Lower lobe of right lung (tissue), 2 donors: Measurements from ENCODE around the gene NUP43. TPM values are rescaled to one million over a fixed set of nuclear protein-coding genes. Genes with fewer than 3 reads are reported as not detected.
"Not testable (repeated sequence)": the region's sequence is repeated elsewhere in the genome, so short reads cannot be mapped to it uniquely, and the experiment has no call there.

Source experiments
- ATAC-seq, 2 donors: fragments of 200-7000 bp; cut with Tn5 transposase; one replicate each; pipeline ENCODE4 v1.9.1; 2020 to 2022; ENCODE audit warnings: mild to moderate bottlenecking in 2 of 2, moderate library complexity in 2 of 2
- DNase-seq: peaks from one replicate; pipeline ENCODE4 v3.0.0-alpha.2; 2020
- H3K27ac ChIP-seq: fragments of 200-600 bp; one replicate; pipeline ENCODE4 v1.8.0; 2022
- H3K27me3 ChIP-seq: fragments of 200-600 bp; one replicate; pipeline ENCODE4 v1.8.0; 2022; ENCODE audit warnings: low read depth
- H3K36me3 ChIP-seq: fragments of 200-600 bp; one replicate; pipeline ENCODE4 v1.8.0; 2022; ENCODE audit warnings: mild to moderate bottlenecking
- H3K4me1 ChIP-seq: fragments of 200-600 bp; one replicate; pipeline ENCODE4 v1.8.0; 2022
- H3K4me3 ChIP-seq: fragments of 200-600 bp; one replicate; pipeline ENCODE4 v1.8.0; 2022; ENCODE audit warnings: mild to moderate bottlenecking
- H3K9me3 ChIP-seq: fragments of 200-600 bp; one replicate; pipeline ENCODE4 v1.8.0; 2022
- intact Hi-C: fragments of 100-400 bp; cut with DNase I; formaldehyde crosslinking; loops from one replicate; pipeline ENCODE4 v1.11.0; 2022
- total RNA-seq: library from RNA; stranded (reverse); fragmentation: NEBNext Ultra II Directional; extraction: Animal tissue kit (Norgen Biotek cat#: 25700); gene quantifications from one replicate; pipeline ENCODE4 v1.2.1, GENCODE V29; 2021
- TF ChIP-seq, protein P1 (sequence below): fragments of 200-600 bp; IDR thresholded peaks from one replicate; pipeline ENCODE4 v1.8.0; 2022; ENCODE audit warnings: antibody characterized with exemption, mild to moderate bottlenecking
- donor health status: DM: no; HTN: yes; CAD: no; lungs with severe emphysema.

Gene NUP43
- total RNA-seq, 1 donor from 2014 or later, result 22.0 TPM

DNA sequence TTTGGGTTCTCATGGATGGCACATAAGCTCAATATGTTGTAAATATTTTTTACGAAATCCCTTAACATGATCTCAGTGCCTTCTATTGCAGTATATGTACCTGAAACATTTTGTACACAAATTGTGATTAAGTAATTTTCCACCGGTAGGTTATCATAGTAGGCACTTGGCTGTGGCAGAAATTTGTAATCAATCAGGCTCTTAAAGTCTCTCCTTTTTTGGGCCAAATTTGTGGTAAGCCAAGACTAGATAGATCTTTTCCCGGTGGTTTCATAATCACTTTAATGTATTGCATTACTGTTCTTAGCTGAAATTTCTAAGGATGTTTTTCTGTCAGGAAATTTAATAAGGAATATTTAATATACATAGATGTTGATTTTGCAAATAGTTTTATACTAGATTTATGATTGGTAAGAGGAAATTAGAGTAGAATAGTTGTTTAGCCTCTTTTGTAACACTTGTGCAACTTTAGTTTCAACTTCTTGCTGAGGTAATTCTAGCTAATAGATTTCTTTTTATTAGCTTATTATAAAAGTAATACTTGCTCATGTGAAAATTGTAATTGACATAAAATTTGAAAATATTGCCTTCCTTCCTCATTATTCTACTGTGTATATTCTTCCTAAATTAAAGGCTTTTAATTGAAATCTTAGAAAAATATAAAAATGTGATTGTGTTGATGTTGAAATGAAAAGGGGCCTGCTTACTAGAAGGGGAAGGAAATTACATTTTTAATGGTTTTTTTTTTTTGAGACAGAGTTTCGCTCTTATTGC is 6.5 kb upstream of the NUP43 start:
- intact Hi-C loops, result no loop called here
- Histone ChIP-seq H3K4me3 (no peak overlapping the region), H3K27me3 (no peaks in the 10 kb centered on the region), H3K27ac (peak overlapping the region; percentile 42), H3K4me1 (peaks cover 42% of the 10 kb centered on the region), H3K36me3 (no peaks in the 10 kb centered on the region), H3K9me3 (no peaks in the 10 kb centered on the region)
- TF ChIP-seq, protein P1, sequence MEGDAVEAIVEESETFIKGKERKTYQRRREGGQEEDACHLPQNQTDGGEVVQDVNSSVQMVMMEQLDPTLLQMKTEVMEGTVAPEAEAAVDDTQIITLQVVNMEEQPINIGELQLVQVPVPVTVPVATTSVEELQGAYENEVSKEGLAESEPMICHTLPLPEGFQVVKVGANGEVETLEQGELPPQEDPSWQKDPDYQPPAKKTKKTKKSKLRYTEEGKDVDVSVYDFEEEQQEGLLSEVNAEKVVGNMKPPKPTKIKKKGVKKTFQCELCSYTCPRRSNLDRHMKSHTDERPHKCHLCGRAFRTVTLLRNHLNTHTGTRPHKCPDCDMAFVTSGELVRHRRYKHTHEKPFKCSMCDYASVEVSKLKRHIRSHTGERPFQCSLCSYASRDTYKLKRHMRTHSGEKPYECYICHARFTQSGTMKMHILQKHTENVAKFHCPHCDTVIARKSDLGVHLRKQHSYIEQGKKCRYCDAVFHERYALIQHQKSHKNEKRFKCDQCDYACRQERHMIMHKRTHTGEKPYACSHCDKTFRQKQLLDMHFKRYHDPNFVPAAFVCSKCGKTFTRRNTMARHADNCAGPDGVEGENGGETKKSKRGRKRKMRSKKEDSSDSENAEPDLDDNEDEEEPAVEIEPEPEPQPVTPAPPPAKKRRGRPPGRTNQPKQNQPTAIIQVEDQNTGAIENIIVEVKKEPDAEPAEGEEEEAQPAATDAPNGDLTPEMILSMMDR, result no peak
- DNase-seq (no peak), ATAC-seq (no peak)

GRCh38 chr6:149751920-149752319 is 5.6 kb upstream of the NUP43 start:
- H3K27ac ChIP-seq, H3K36me3 ChIP-seq, H3K27me3 ChIP-seq, H3K9me3 ChIP-seq, H3K4me3 ChIP-seq, DNase-seq, intact Hi-C loops, ATAC-seq: not testable (repeated sequence)
- H3K4me1 ChIP-seq, result peaks cover 42% of the 10 kb centered on the region

GRCh38 chr6:149751239-149751638 is 4.9 kb upstream of the NUP43 start:
- H3K4me1 ChIP-seq, result peaks cover 42% of the 10 kb centered on the region
- no peak for ATAC-seq
- DNase-seq, result no peak
- H3K9me3 ChIP-seq, result no peaks in the 10 kb centered on the region
- H3K27ac ChIP-seq, result no peak overlapping the region
- TF ChIP-seq, protein P1, result no peak
- H3K27me3 ChIP-seq, result no peaks in the 10 kb centered on the region
- no peaks in the 10 kb centered on the region for H3K36me3 ChIP-seq
- intact Hi-C loops, result no loop called here
- no peak overlapping the region for H3K4me3 ChIP-seq

GRCh38 chr6:149750136-149750609 is 3.8 kb upstream of the NUP43 start:
- ATAC-seq (peak; percentile 57 to 58), DNase-seq (peak; percentile 68)
- H3K27ac ChIP-seq, result peak overlapping the region; percentile 90
- TF ChIP-seq, protein P1, result no peak
- H3K27me3 ChIP-seq, result no peaks in the 10 kb centered on the region
- peak overlapping the region; percentile 77 for H3K4me3 ChIP-seq
- peaks cover 45% of the 10 kb centered on the region for H3K4me1 ChIP-seq
- intact Hi-C loops, result no loop called here
- H3K9me3 ChIP-seq, result no peaks in the 10 kb centered on the region
- no peaks in the 10 kb centered on the region for H3K36me3 ChIP-seq

- Histone ChIP-seq H3K4me1 (peaks cover 49% of the 10 kb centered on the region), H3K27ac (peak within 1 kb of the TSS; percentile 90), H3K9me3 (no peaks in the 10 kb centered on the region), H3K36me3 (no peaks in the 10 kb centered on the region), H3K4me3 (peak within 1 kb of the TSS; percentile 77), H3K27me3 (no peaks in the 10 kb centered on the region)
- peak; percentile 98 to 99 for ATAC-seq
- TF ChIP-seq, protein P1, result no peak
- peak; percentile 93 for DNase-seq
- intact Hi-C loops, result no loop called here
Observed at GRCh38 chr6:149749594-149750135, 3.3 kb upstream of the NUP43 start, which contains the start of gene PCMT1. Gene PCMT1 (plus strand): TSS chr6:149749741. CDS start chr6:149749902, 161 bp downstream.

GRCh38 chr6:149749082-149749593 is 2.8 kb upstream of the NUP43 start:
- DNase-seq, H3K9me3 ChIP-seq, H3K27me3 ChIP-seq, intact Hi-C loops, H3K36me3 ChIP-seq: not testable (repeated sequence)
- ATAC-seq, result peak; percentile 26 to 35
- Histone ChIP-seq H3K4me3 (peak overlapping the region; percentile 77), H3K27ac (peak overlapping the region; percentile 90), H3K4me1 (peaks cover 54% of the 10 kb centered on the region)

DNA sequence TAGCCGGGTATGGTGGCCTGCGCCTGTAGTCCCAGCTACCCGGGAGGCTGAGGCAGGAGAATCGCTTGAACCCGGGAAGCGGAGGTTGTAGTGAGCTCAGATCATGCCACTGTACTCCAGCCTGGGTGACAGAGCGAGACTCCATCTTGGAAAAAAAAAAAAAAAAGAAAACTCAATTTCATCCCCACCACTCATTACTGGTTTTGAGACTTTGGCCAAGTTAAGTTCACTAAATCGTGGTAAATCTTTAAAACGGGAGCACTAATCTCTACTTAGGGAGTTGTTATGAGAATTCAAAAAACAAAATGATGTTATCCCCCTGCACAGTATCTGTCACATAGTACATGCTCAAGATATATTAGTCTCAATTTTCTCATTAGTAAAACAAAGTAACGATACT is 1.1 kb downstream of the NUP43 start:
- ATAC-seq, DNase-seq, intact Hi-C loops, H3K27ac ChIP-seq, H3K9me3 ChIP-seq, H3K27me3 ChIP-seq: not testable (repeated sequence)
- Histone ChIP-seq H3K4me3 (peak overlapping the region; percentile 89), H3K4me1 (peaks cover 17% of the 10 kb centered on the region), H3K36me3 (peaks cover 38% of the 10 kb centered on the region)
